Natural killer cell (primary cell): ENCODE results near the gene ARHGAP26. TPM values are rescaled to one million over a fixed set of nuclear protein-coding genes. Genes with fewer than 3 reads are reported as not detected.

ENCODE experiments used
- ATAC-seq, 3 donors: fragments of 150-1000 bp in 2 of 3; fragments of 200-7000 bp in 1 of 3; cut with Tn5 transposase; 1 replicate in 1 of 3; 2 replicates in 2 of 3; pipeline ENCODE4 v1.10.0; 2021; ENCODE audit warnings: mild to moderate bottlenecking in 2 of 3, moderate library complexity in 2 of 3
- DNase-seq, 2 donors: peaks; one replicate each; pipeline versions ENCODE4 v3.0.0 to v3.0.0-alpha.2; 2013 to 2021; ENCODE audit warnings: mixed read lengths in 1 of 2
- H3K27ac ChIP-seq: one replicate; pipeline ENCODE4 v1.5.1; 2013; ENCODE audit warnings: mild to moderate bottlenecking, low read length
- H3K27me3 ChIP-seq: one replicate; pipeline ENCODE4 v1.6.1; 2013; ENCODE audit warnings: low read length; ENCODE audit not compliant: control insufficient read depth, insufficient read depth
- H3K36me3 ChIP-seq: one replicate; pipeline ENCODE4 v1.6.1; 2013; ENCODE audit warnings: low read length; ENCODE audit not compliant: control insufficient read depth, insufficient read depth
- H3K4me1 ChIP-seq: one replicate; pipeline ENCODE4 v1.6.1; 2013; ENCODE audit warnings: low read length; ENCODE audit not compliant: control insufficient read depth, insufficient read depth
- H3K4me3 ChIP-seq: one replicate; pipeline ENCODE4 v1.5.1; 2013; ENCODE audit warnings: low read length
- H3K9me3 ChIP-seq: one replicate; pipeline ENCODE4 v1.6.1; 2013; ENCODE audit warnings: low read length; ENCODE audit not compliant: control insufficient read depth, insufficient read depth
- H3K27ac Mint-ChIP-seq, 2 donors: one replicate each; pipeline ENCODE4 v1.8.0; 2022; ENCODE audit warnings: mild to moderate bottlenecking in 2 of 2, mixed read lengths in 2 of 2, moderate library complexity in 1 of 2
- H3K27me3 Mint-ChIP-seq, 2 donors: one replicate each; pipeline ENCODE4 v1.8.0; 2022; ENCODE audit warnings: low read depth in 2 of 2, mixed read lengths in 2 of 2
- H3K36me3 Mint-ChIP-seq: one replicate; pipeline ENCODE4 v1.8.0; 2022; ENCODE audit warnings: mixed read lengths
- H3K4me1 Mint-ChIP-seq, 2 donors: one replicate each; pipeline ENCODE4 v1.8.0; 2022; ENCODE audit warnings: mixed read lengths in 2 of 2
- H3K4me3 Mint-ChIP-seq: one replicate; pipeline ENCODE4 v1.8.0; 2022; ENCODE audit warnings: mild to moderate bottlenecking, moderate library complexity, mixed read lengths
- H3K9me3 Mint-ChIP-seq, 2 donors: one replicate each; pipeline ENCODE4 v1.8.0; 2022; ENCODE audit warnings: mixed read lengths in 2 of 2
- WGBS: methylation state at CpG from one replicate; pipeline ENCODE4 v1.1.7; 2013; ENCODE audit warnings: missing lambda C conversion rate; ENCODE audit not compliant: insufficient coverage; 5-methylcytosine and 5-hydroxymethylcytosine counted together
- intact Hi-C: fragments of 100-400 bp; cut with micrococcal nuclease; formaldehyde crosslinking; loops from one replicate; pipeline ENCODE4 v1.14.2; 2022
- total RNA-seq, 4 donors: library from RNA; stranded (reverse); fragments of 120-200 nt in 1 of 4; gene quantifications; one replicate each; pipeline versions ENCODE4 v1.2.3 to v1.2.4, GENCODE V29; 2013 to 2022
- TF ChIP-seq, protein P1 (sequence below): fragments of 200-600 bp; IDR thresholded peaks from one replicate; pipeline ENCODE4 v1.8.0; 2022; ENCODE audit warnings: antibody characterized with exemption

ARHGAP26 gene
- total RNA-seq, 3 donors from 2014 or later (not counting 1 experiment from before 2014, with no cell fraction given) = 153 to 159 (median 158) TPM

GRCh38 chr5:143198332-143198731 is 428.2 kb downstream of the ARHGAP26 start:
- H3K27ac Mint-ChIP-seq = no peak overlapping the region
- ATAC-seq (no peak), DNase-seq (no peak)
- Histone ChIP-seq H3K27me3 (no peaks in the 10 kb centered on the region), H3K36me3 (no peaks in the 10 kb centered on the region), H3K4me1 (no peaks in the 10 kb centered on the region), H3K9me3 (no peaks in the 10 kb centered on the region), H3K4me3 (no peak overlapping the region), H3K27ac (no peak overlapping the region)
- no peaks in the 10 kb centered on the region for H3K27me3 Mint-ChIP-seq
- intact Hi-C loops = loop anchor here (10.0 kb wide), 1 partner anchor 626 kb away; no protein-coding TSS in a partner anchor
- H3K36me3 Mint-ChIP-seq = no peaks in the 10 kb centered on the region
- no peak overlapping the region for H3K4me3 Mint-ChIP-seq
- H3K4me1 Mint-ChIP-seq = peaks cover 29 to 40% of the 10 kb centered on the region in 2 donors
- TF ChIP-seq, protein P1, sequence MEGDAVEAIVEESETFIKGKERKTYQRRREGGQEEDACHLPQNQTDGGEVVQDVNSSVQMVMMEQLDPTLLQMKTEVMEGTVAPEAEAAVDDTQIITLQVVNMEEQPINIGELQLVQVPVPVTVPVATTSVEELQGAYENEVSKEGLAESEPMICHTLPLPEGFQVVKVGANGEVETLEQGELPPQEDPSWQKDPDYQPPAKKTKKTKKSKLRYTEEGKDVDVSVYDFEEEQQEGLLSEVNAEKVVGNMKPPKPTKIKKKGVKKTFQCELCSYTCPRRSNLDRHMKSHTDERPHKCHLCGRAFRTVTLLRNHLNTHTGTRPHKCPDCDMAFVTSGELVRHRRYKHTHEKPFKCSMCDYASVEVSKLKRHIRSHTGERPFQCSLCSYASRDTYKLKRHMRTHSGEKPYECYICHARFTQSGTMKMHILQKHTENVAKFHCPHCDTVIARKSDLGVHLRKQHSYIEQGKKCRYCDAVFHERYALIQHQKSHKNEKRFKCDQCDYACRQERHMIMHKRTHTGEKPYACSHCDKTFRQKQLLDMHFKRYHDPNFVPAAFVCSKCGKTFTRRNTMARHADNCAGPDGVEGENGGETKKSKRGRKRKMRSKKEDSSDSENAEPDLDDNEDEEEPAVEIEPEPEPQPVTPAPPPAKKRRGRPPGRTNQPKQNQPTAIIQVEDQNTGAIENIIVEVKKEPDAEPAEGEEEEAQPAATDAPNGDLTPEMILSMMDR = no peak
- H3K9me3 Mint-ChIP-seq = no peaks in the 10 kb centered on the region
- 100% methylated on average over 2 of the region's 4 CpGs for WGBS

GRCh38 chr5:143199161-143199560 is 429.0 kb downstream of the ARHGAP26 start:
- no peaks in the 10 kb centered on the region for H3K27me3 ChIP-seq
- no peaks in the 10 kb centered on the region for H3K36me3 Mint-ChIP-seq
- no peak overlapping the region for H3K4me3 Mint-ChIP-seq

GRCh38 chr5:143199843-143200242 is 429.7 kb downstream of the ARHGAP26 start:
- no peaks in the 10 kb centered on the region for H3K9me3 ChIP-seq
- Mint-ChIP-seq H3K4me3 (no peak overlapping the region), H3K36me3 (no peaks in the 10 kb centered on the region), H3K27me3 (no peaks in the 10 kb centered on the region), H3K4me1 (peaks cover 30 to 41% of the 10 kb centered on the region in 2 donors), H3K27ac (peak overlapping the region in 1 of 2 donors; percentile 23), H3K9me3 (no peaks in the 10 kb centered on the region)
- TF ChIP-seq, protein P1 = no peak
- ATAC-seq (no peak), DNase-seq (no peak)
- H3K27ac ChIP-seq = no peak overlapping the region
- H3K4me1 ChIP-seq = no peaks in the 10 kb centered on the region
- 96% methylated on average over 2 of the region's 2 CpGs for WGBS
- intact Hi-C loops = loop anchor here (10.0 kb wide), 1 partner anchor 625 kb away; no protein-coding TSS in a partner anchor
- H3K36me3 ChIP-seq = no peaks in the 10 kb centered on the region
- H3K4me3 ChIP-seq = no peak overlapping the region
- no peaks in the 10 kb centered on the region for H3K27me3 ChIP-seq

More at GRCh38 chr5:143199161-143199560, 429.0 kb downstream of the ARHGAP26 start:
- H3K4me1 ChIP-seq = no peaks in the 10 kb centered on the region
- intact Hi-C loops = loop anchor here (10.0 kb wide), 1 partner anchor 626 kb away; no protein-coding TSS in a partner anchor
- no peak for DNase-seq
- no peak overlapping the region for H3K27ac Mint-ChIP-seq
- WGBS = 100% methylated on average over 1 of the region's 1 CpG
- H3K4me1 Mint-ChIP-seq = peaks cover 29 to 41% of the 10 kb centered on the region in 2 donors
- H3K9me3 Mint-ChIP-seq = no peaks in the 10 kb centered on the region
- no peaks in the 10 kb centered on the region for H3K27me3 Mint-ChIP-seq
- H3K9me3 ChIP-seq = no peaks in the 10 kb centered on the region
- TF ChIP-seq, protein P1 = no peak
- no peaks in the 10 kb centered on the region for H3K36me3 ChIP-seq
- no peak overlapping the region for H3K4me3 ChIP-seq
- ATAC-seq = no peak
- H3K27ac ChIP-seq = no peak overlapping the region
